Melanocyte of skin (primary cell): Measurements from ENCODE around the gene TNS3. TPM values are rescaled to one million over a fixed set of nuclear protein-coding genes. Genes with fewer than 3 reads are reported as not detected.

Source experiments
- total RNA-seq, 2 donors: library from RNA; depleted of rRNA; stranded (reverse); fragments of >200 nt; gene quantifications; 2 replicates each; pipeline ENCODE4 v1.2.3, GENCODE V29; 2012

The TNS3 gene
- total RNA-seq: 100 to 1,000 TPM in 1 of 2 donors, 10 to 100 TPM in 1; 94.9 to 173 TPM

GRCh38 chr7:47581804-47582763 lies at the start of gene TNS3:
Gene TNS3, minus strand, starts transcription at chr7:47582111. Its CDS starts 142,475 bp downstream, at chr7:47439636.

